Right lung (tissue), 10 donors: ENCODE results near the gene SLC35A2. TPM values are rescaled to one million over a fixed set of nuclear protein-coding genes. Genes with fewer than 3 reads are reported as not detected.

Experiments used
- DNase-seq, 2 donors: peaks; one replicate each; pipeline ENCODE4 v3.0.0-alpha.2; 2013
- long read RNA-seq, 8 donors: transcript quantifications; one replicate each; lab custom pipeline, GENCODE V29; 2026
- polyA plus RNA-seq, 5 donors: library from polyadenylated mRNA; unstranded; fragments of 120-200 nt; gene quantifications; one replicate each; pipeline versions ENCODE4 v1.2.1 to v1.2.3, GENCODE V29; 2013; ENCODE audit warnings: inconsistent platforms in 1 of 5, low replicate concordance in 1 of 5; ENCODE audit not compliant: insufficient read length in 5 of 5, insufficient read depth in 1 of 5

SLC35A2 gene
- polyA plus RNA-seq = 10 to 100 TPM; 19.7 to 30.4 (median 23.2) TPM
- long read RNA-seq, donor 1, partial matches to known transcripts = 0 of 5 reads
- long read RNA-seq, donor 1, other reads (novel, unspliced or antisense) = 0 of 5 reads
- long read RNA-seq, donor 2, partial matches to known transcripts = 0 of 2 reads
- long read RNA-seq, donor 2, other reads (novel, unspliced or antisense) = 0 of 2 reads
- long read RNA-seq, donor 3, partial matches to known transcripts = 0 of 4 reads
- long read RNA-seq, donor 3, other reads (novel, unspliced or antisense) = 0 of 4 reads
- long read RNA-seq, donor 4, partial matches to known transcripts = 0 of 3 reads
- long read RNA-seq, donor 4, other reads (novel, unspliced or antisense) = 0 of 3 reads
- long read RNA-seq, donor 5, partial matches to known transcripts = 0 of 6 reads
- long read RNA-seq, donor 5, other reads (novel, unspliced or antisense) = 0 of 6 reads
- long read RNA-seq, donor 6, partial matches to known transcripts = 0 of 10 reads
- long read RNA-seq, donor 6, other reads (novel, unspliced or antisense) = 0 of 10 reads
- long read RNA-seq, donor 7, partial matches to known transcripts = 0 of 4 reads
- long read RNA-seq, donor 7, other reads (novel, unspliced or antisense) = 0 of 4 reads
- long read RNA-seq, donor 8, partial matches to known transcripts = 0 of 3 reads
- long read RNA-seq, donor 8, other reads (novel, unspliced or antisense) = 0 of 3 reads

DNA sequence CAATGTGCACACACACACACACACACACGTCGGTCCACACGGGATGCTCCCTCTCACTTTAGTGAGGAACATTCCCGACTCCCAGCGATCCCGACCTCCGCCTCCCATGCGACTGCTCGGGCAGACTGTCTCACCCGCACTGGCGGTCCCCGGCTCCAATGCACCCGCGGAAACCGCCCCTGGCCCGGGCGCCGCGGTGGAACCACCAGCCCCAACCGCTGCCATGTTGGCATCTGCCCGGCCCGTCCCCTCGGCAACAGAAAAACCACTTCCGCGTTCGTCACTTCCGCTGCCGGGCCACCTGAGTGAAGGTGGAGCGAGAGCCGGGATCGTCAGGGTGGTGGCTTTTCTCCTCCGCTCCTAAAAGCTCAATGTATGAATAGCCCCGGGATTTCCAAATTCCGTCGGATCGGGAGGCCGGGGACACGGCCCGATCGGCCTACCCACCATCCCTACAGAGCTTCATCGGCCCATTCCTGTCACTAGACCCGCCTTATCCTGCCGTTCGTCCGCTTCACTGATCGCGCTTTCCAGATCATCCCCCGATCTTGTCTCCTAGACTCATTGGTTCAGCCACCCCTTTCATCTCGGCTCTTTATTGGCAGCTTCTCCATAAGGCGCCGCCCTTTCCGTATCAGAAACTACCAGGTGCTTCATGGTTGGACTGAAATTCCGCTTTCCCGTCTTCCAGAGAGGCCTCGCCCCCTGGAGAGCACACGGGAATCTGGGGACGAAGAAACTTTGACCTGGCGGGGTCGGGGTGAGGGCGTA, at the start of gene SLC35A2:
Gene SLC35A2 (minus strand): TSS at position 235 of the 771 bp plus-strand sequence. CDS start 10 bp downstream, at position 225.
- peak; percentile 64 to 67 for DNase-seq

DNA sequence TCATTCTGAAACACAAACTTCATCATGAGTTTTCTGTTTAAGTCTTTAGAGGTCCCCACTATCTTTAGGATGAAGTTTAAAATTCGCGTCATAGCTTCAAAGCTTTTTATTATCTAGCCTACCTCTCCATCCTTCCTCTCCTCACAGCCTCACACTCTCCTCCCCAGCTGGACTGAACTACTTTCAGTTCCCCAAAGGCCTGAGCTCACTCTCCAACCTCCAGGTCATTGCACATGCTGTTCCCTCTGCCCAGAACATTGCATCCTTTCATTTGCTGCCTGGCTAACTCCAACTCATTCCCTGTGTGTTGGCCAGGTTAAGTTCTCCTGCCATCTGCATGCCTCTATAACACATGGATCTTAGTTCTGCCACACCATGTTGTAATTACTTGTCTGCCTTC, 48.8 kb upstream of the SLC35A2 start:
- DNase-seq = no peak

- peak in 1 of 2 donors; percentile 38 for DNase-seq
These were observed 47.2 kb upstream of the SLC35A2 start for GRCh38 chrX:48958635-48959094.

GRCh38 chrX:48957827-48958634, 46.6 kb upstream of the SLC35A2 start:
- DNase-seq = peak; percentile 95 to 96

- DNase-seq = no peak
These were observed 46.0 kb upstream of the SLC35A2 start, which contains the start of gene OTUD5 for GRCh38 chrX:48957477-48957826. OTUD5 (minus strand) TSS chrX:48957607; CDS start chrX:48957570, 37 bp downstream.

DNA sequence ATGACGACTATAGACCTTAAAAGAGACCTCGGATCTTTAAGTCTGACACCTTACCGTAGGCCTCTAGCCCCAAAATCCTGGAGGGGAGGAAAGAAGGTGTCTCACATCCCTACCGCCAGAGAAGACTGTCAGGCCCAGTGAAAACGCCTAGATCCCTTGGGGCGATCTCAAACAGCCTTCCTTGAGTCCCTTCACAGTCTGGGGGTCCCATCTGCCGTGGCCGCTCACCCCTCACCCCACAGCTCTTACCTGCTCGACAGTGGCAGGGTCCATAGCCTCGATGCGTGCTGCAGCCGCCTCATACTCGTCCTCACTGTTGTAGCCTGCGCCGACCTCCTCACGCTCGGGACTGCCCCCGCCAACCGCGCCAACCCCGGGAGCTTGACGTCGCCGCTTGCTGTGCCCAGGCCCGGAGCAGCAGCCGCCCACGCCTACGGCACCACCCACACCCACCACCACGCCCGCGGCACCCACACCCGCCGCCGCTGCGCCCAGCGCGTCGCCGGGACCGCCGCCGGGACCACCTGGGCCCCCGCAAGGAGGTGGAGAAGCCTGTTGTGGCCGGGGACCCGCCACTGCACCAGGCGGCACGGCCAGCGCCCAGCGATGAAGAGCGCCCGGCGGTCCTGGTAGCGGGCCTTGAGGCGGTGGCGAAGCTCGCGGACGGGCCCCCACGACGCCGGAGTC, 45.4 kb upstream of the SLC35A2 start:
- no peak for DNase-seq

- no peak for DNase-seq
These were observed 37.1 kb upstream of the SLC35A2 start for GRCh38 chrX:48948589-48948988.

GRCh38 chrX:48945517-48946348, 34.3 kb upstream of the SLC35A2 start:
- DNase-seq = no peak

- DNase-seq = no peak
These were observed 31.4 kb upstream of the SLC35A2 start for GRCh38 chrX:48942895-48943294.

- no peak for DNase-seq
These were observed 29.0 kb upstream of the SLC35A2 start for GRCh38 chrX:48940404-48940955.

GRCh38 chrX:48939524-48940228, 28.2 kb upstream of the SLC35A2 start:
- DNase-seq = no peak

DNA sequence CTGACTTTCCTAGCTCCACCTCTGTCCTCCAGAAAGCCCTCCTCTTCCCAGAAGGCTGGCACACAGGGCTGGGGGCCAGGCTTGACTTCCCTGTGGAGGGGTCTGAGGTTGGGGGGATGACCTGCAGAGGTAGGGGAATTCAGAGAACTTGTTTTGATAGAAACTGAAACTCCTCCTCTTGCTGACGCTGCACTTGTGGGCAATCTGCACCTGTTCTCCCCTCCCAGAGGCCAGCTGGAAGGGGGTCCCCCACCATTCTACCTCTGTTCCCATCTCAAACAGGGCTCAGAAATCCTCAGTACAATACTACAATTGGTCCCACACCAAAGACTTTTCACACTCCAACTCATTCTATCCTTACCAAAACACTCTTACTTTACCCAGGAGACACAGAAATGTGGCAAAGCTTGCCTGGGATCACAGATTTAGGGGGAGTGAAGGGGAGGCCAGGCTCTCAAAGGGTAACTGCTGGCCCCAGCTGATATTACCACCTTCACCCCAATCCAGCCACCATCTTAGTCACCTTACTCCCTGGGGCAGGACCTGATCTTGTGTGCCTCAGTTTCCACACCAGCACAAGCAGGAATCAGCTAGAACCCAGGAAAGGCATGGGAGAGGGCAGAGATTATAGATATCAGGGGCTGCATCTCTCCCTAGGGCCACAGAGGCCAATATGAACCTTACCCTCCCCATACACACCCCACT, 27.4 kb upstream of the SLC35A2 start:
- DNase-seq = no peak

- no peak for DNase-seq
These were observed 25.8 kb upstream of the SLC35A2 start for GRCh38 chrX:48937054-48937907.

GRCh38 chrX:48936429-48937053, 25.1 kb upstream of the SLC35A2 start:
- DNase-seq = no peak

DNA sequence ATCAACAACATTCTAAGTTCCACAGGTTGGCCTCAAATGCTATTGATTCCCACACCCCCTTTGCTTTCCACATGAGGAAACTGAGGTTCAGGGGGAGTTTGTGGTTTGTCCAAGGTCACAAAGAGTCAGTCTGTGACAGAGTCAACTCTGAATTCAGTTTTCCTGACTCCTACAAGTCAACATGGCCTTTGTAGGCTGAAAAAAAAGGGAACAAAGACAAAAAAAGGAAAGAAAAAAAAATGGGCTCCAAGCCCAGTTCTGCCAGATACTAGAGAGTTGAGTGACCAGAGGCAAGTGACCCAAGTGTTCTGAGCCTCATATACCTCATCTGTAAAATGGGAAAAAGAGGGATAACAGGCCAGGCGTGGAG, 23.8 kb upstream of the SLC35A2 start:
- DNase-seq = no peak

DNA sequence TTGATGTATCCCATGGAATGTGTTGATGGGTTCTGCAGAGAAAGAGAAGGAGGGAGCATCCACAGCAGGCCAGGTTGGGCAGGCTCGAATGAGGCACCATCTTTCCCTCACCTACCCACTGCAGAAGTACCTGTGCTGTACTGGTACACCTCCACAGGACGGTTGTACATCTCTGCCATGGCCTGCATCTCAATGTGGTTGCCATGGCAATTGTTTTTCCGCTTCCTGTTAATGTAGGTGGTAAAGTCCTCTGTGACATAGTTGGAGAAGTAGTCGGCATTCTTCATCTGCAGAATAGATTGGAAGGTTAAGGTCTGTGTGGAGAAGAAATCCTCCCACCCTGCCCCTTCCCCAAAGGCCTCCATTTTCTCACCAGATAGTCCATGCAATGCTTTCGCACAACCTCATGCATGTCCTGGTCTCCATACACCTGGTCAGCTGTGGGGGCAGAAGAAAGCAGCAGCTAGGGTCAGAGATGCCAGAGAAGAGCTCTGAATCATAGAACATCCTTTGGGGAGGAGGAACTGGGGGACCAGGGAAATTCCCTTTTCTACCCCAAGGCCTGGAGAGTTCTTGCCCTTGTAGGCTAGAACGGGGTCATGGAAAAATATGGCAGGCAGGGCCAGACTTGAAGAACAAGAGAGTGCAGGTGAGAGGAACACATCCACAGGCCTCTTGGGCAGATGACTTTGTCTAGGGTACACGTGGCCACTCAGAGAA, 23.3 kb upstream of the SLC35A2 start:
- no peak for DNase-seq
